HG02885 (cell line): ENCODE measurements around the gene LRRC2.
"Not testable (repeated sequence)": the region's sequence is repeated elsewhere in the genome, so short reads cannot be mapped to it uniquely, and the experiment has no call there.

Experiments used
- ATAC-seq: cut with Tn5 transposase; IDR thresholded peaks from one replicate; pipeline ENCODE4 v1.9.1; 2021; ENCODE audit warnings: mild to moderate bottlenecking; ENCODE audit not compliant: unreplicated experiment, poor library complexity

The LRRC2 gene

GRCh38 chr3:46566040-46566641 lies at the start of gene LRRC2:
LRRC2 (minus strand) TSS chr3:46566302; CDS start chr3:46551591, 14,711 bp downstream.
- no peak for ATAC-seq

DNA sequence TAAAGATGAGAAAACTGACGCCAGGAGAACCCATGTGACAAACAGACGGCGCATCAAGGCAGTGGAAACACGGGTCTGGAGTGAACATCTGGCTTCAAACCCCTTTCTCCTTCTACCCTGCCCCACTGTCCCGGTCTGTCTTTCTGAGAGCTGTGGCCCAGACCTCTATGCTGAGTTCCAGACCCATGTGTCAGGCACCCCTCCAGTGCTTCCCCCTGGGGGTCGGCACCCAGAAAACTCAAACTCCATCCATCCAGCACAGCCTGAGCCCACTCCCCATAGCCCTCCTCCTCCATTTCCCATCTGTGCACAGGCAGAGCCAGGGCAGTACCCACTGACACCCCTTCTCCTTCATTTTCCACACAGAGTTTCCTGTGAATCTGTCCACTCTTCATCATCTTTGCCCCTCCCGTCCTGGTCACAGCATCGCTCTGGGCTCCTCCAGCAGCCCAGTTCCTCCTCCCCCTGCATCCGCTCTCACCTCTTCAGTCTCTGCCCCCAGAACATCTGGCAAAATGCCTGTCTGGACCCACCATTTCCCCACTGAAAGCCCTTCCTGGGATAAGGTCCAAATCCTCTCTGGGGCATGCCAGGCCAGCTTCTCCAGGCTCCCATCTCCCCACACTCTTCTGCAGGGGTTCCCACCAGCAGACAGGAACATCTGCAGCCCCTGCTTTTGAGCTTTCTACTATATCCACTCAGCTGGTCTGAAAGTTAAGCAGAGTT lies 49.1 kb upstream of the LRRC2 start:
- no peak for ATAC-seq

DNA sequence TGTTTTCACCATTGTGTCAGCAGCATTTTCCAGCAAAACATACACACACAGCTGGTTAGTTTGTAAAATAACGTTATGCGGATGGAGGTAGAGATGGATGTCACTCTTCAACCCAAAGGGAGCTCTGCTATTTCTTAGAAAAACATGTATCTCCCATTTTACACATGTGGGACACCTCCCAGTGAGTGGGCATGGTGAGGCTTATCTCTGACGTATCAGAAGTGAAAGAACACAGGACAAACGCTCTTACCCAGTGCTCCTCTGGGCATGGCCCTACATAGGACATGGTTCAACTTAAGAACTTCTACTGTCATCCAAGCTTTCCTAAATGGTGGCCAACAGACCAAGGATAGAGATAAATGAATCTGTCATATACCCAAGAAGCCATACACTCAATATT lies 48.3 kb upstream of the LRRC2 start:
- ATAC-seq, result no peak

GRCh38 chr3:46613313-46614005 lies 47.4 kb upstream of the LRRC2 start:
- no peak for ATAC-seq

DNA sequence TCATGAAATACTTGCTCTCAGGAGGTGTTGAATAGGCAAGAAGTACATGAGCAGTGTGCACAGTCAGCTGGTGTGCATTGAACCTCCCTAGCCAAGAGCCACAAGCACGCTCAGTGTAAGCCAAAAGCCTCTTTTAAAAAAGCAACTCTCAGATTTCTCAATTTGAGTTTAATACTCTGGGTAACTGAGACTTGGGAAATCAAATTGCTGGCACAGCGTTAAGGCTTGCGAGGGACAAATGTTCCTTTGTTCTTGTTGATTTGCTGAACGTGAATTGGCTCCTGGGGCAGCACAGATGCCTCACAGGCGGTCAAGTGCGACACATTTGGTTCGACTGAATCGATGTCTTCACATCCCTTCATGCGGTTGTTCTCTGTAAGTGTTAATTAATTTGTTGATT lies 46.2 kb upstream of the LRRC2 start, which contains the start of gene FAM240A:
FAM240A (plus strand) TSS at position 202 of the 400 bp plus-strand sequence; CDS start at position 361, 159 bp downstream.
- ATAC-seq, result no peak

DNA sequence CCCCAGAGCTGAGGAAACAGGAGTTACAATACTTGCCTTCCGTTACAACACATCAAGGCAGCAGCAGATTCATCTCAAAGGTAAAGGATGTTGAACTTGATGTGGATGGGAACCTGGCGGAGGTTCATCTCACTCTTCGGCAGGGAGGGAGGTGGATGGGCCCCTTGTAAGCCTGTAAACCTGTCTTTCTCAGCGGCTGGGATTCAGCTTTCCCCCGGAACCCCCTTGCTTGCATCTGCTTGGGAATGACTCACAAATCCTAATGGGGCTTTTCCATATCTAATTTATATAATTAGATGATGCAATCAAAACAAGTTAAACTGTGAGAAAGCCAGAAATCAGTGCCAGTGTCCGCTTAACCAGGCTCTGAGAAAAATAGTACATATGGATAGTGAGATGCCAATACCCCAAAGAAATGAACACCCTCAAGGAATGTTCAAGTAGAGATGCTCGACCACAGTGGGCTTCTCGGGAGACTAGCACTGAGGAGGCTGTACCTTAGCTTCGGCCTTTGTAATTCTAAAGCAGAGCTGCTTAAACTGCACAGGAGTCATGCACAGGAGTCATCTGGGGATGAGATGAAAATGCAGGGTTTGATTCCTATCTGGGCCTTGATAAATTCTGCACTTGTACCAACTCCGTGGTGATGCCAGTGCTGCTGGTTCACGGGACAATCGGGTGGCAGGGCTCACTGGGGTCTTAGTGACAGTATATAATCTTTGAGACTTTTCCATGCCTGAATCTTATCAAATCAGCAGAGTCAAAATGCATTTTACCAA lies 44.0 kb upstream of the LRRC2 start:
- ATAC-seq, result no peak

- no peak for ATAC-seq
Measured at GRCh38 chr3:46609212-46609721, 43.2 kb upstream of the LRRC2 start.

GRCh38 chr3:46607603-46608028 lies 41.5 kb upstream of the LRRC2 start:
- no peak for ATAC-seq

DNA sequence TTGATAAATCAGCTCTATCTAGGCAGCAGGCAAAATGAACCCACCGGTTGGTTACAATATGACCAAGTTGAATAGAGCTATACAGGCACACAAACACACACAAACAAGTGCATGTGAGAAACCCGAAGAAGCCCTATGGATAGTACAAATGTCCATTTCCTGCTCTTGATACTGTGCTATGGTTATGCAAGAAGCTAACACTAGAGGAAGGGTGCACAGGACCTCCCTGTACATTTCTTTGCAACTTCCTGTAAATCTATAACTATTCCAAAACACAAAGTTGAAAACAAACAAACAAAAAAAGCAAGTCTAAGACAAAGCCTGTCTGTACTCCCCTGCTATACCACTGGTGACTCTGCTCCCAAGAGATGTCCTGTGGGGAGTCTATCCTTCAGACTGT lies 38.0 kb upstream of the LRRC2 start:
- no peak for ATAC-seq

GRCh38 chr3:46603446-46604046 lies 37.4 kb upstream of the LRRC2 start:
- ATAC-seq, result no peak

DNA sequence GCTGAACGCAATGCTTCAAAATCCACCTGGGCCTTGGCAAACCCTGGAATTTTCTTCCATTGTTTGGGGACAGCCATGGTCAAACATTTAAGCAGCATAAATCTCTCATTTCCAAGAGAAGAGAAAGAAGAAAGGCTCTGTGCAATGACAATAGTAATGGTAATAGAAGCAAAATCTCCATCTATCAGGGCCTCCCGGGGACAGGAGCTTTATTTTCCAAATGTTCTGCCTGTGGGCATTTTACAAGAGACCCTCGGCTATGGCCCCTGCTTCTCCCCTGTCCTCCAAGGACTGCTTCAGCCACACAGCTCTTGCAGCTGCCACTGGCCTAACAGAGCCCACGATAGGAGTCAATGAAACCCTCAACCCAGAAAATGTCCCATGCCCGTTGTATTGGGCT lies 33.5 kb upstream of the LRRC2 start:
- no peak for ATAC-seq

DNA sequence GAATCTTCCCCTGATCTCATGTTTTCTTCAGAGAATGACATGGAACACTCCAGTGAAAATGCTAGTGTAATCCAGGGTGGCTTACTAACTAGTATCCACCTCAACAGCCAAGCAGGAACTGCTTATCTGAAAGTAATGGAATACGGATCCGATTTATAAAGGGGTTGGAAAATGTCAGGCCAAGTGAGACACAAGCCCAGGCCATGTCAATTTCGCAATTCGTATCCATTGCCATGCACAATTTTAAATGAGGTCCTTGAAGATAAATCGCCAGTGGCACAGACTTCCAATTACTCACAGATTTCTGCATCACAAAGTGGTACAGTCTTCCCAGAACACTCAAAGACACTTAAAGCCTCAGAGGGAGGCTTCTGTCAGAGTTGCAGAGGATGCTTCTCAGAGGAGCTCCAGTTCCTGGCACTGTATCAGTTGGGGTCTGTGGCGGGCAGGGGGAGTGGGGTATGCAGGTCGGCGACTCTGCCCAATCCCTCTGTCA lies 29.8 kb upstream of the LRRC2 start:
- no peak for ATAC-seq

DNA sequence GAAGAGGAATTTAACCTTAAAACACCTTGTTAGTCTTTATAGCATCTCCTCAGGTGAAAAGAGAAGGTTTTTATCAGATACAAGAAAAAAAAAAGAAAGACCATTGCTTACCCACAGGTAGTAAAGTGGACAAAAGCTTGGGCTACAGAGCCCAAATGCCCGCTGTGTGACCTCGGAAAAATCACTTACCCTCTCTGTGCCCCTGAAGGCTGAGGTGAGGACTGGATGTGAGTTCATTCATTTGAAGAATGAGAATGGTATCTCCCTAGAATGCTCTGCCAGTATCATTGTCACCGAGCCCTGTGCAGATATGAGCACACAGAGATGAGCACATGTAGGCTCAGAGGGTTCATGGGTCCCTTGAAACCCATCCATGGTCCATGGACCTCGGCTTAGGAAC lies 28.6 kb upstream of the LRRC2 start:
- no peak for ATAC-seq

DNA sequence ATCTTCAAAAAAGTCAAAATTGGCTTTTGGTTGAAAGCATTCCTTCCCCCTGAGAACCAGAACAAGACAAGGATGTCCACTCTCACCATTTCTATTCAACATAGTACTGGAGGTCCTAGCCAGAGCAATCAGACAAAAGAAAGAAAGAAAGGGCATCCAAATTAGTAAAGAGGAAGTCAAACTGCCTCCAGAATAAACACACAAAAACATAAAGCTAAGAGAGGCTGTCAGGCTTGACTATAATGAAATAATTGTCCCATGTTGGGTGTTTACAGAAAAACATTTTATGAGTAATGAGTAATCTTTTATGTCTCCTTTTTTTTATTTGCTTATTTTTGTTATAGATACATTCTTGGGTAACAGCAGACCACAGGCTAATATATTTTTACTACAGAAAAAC lies 27.9 kb upstream of the LRRC2 start:
- ATAC-seq, result no peak

DNA sequence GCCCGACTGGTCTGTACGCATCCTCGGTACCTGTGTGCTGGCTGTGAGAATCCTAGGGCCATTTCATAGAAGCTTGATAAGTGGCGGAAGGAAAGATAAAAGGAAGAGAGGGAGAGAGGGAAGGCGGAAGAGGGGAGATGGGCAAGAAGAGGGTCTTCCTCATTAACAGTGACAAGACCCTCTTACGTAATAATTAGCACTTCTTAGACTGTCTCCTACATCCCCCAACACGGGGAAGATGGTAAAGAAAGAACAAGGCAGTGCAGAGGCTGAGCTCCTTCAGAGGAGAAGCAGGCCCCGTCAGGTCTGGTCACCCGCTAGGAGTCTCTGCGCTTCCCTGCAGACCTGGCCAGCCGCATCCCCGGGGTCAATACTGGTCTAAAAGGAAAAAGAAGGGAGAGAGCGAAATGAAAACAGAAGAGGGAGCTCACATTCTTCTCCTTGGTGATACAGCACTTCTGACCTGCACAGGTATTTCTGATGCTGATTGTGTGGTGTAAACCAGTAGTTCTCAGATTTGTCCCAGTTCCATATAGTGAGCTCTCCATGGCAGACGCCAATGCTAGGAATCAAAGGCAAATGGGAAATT lies 27.3 kb upstream of the LRRC2 start:
- ATAC-seq, result no peak

- not testable (repeated sequence) for ATAC-seq
Measured at GRCh38 chr3:46587268-46587667, 21.2 kb upstream of the LRRC2 start.

DNA sequence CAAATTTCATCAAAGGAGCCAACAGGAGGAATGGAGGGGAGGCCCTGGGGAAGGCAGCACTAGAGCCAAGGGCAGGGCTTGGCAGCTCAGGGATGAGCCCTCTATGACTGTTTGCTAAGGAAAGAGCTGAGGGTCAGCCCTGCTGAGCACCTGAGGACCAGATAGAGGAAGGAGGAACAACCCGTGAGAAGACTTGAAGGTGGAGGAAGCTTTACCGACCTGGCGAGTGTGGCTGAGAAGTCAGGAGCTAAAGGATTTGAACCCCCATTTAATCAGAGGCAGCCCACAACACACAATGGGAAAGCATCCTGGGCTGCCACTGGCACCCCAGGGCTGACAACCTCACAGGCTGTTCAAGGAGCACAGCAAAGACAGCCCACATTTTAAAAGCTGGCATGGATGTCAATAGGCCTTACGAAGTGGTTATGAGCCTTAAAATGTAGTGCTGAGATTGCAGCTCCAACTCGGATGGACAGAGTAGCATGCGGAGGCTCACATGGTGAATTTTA lies 20.7 kb upstream of the LRRC2 start:
- no peak for ATAC-seq

GRCh38 chr3:46585799-46586693 lies 19.9 kb upstream of the LRRC2 start:
- ATAC-seq, result no peak
